RWPE1 (cell line): ENCODE measurements around the gene DSCAM.

Experiments used
- CTCF ChIA-PET: fragments of 350-600 bp; sonication (Branson Sonifier 250); formaldehyde crosslinking; extraction: SDS; loops from one replicate; lab custom pipeline; 2021; lab: Yijun Ruan, JAX
- POLR2A ChIA-PET: fragments of 400-600 bp; formaldehyde crosslinking; extraction: SDS; loops from one replicate; lab custom pipeline; 2020; ENCODE audit warnings: antibody characterized with exemption; ENCODE audit not compliant: low non-redundant PET; lab: Yijun Ruan, JAX
- DNase-seq: peaks from one replicate; pipeline ENCODE4 v3.0.0; 2012; ENCODE audit warnings: low spot score
- H3K27ac ChIP-seq: fragments of 450-650 bp; 2 replicates; pipeline ENCODE4 v1.5.1; 2017
- TF ChIP-seq, protein P1 (sequence below): fragments of 450-650 bp; conservative IDR thresholded peaks from 2 replicates; pipeline ENCODE4 v1.5.1; 2017; ENCODE audit warnings: low read depth, mild to moderate bottlenecking

Gene DSCAM

DNA sequence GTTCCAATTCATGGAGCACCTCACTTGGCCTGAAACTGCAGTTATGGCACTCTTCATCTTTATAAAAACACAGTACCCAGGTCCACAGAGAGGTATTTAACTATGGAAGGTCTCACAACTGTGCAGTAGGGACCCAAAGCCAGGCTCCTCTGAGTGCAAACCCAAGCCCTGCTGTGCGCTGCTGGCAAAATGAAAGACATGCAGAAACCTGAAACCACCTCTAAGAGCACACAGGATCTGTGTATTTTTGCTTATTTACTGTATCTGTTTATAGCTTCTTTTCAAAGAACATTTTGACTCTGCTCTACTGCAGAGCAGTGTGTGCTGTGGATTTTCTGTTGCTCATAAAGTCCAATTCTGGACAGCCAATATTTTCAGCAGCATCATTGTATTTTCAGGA is 166.6 kb downstream of the DSCAM start:
- no peak overlapping the region for H3K27ac ChIP-seq
- TF ChIP-seq, protein P1, sequence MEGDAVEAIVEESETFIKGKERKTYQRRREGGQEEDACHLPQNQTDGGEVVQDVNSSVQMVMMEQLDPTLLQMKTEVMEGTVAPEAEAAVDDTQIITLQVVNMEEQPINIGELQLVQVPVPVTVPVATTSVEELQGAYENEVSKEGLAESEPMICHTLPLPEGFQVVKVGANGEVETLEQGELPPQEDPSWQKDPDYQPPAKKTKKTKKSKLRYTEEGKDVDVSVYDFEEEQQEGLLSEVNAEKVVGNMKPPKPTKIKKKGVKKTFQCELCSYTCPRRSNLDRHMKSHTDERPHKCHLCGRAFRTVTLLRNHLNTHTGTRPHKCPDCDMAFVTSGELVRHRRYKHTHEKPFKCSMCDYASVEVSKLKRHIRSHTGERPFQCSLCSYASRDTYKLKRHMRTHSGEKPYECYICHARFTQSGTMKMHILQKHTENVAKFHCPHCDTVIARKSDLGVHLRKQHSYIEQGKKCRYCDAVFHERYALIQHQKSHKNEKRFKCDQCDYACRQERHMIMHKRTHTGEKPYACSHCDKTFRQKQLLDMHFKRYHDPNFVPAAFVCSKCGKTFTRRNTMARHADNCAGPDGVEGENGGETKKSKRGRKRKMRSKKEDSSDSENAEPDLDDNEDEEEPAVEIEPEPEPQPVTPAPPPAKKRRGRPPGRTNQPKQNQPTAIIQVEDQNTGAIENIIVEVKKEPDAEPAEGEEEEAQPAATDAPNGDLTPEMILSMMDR, result no peak
- no peak for DNase-seq
- CTCF ChIA-PET, result no interaction called here
- POLR2A ChIA-PET, result interaction anchor here (0.5 kb wide), 1 partner anchor 43 kb away, joined by 3 read pairs; no protein-coding TSS in a partner anchor

- TF ChIP-seq, protein P1, result no peak
- H3K27ac ChIP-seq, result no peak overlapping the region
- CTCF ChIA-PET, result no interaction called here
- DNase-seq, result no peak
- POLR2A ChIA-PET, result no interaction called here
Observed at GRCh38 chr21:40678681-40679284, 168.2 kb downstream of the DSCAM start.

DNA sequence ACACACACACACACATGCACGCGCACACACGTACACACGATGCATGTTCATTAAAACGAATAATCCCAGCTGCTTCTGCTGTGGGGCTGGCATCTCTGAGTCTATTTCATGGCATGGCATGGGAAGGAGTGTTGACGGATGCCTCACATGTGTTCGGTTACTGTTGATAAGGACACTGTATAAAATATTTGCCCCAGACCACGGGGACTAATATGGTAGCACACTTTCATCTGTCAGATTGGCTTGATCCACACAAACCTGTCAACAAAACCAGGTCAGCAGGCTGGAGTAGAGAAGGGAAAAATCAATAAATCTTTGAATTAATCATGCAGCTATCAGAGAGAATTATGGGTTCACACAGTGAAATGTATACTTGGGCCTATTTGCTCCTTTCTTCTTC is 171.9 kb downstream of the DSCAM start:
- POLR2A ChIA-PET, result no interaction called here
- no peak for DNase-seq
- TF ChIP-seq, protein P1, result no peak
- H3K27ac ChIP-seq, result no peak overlapping the region
- CTCF ChIA-PET, result no interaction called here

DNA sequence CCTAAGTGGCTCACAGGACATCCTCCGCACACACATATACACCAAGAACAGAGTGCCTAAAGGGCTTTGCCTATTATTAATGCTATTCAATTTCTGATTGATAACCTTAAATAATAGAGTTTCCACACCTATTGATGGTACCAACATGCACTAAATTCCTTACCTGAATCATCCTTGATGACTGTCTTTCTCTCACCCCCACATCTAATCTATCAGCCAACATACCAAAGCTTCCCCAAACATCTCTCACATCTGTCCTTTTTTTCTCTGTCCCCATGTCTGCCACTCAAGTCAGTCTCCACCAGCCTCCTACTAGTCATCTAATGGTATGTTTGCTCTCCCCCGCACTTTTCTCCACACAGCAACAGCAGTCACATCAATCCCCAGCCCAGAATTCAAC is 174.4 kb downstream of the DSCAM start:
- no peak overlapping the region for H3K27ac ChIP-seq
- CTCF ChIA-PET, result interaction anchor here (0.6 kb wide), 1 partner anchor 529 kb away, joined by 6 read pairs; no protein-coding TSS in a partner anchor
- TF ChIP-seq, protein P1, result no peak

DNA sequence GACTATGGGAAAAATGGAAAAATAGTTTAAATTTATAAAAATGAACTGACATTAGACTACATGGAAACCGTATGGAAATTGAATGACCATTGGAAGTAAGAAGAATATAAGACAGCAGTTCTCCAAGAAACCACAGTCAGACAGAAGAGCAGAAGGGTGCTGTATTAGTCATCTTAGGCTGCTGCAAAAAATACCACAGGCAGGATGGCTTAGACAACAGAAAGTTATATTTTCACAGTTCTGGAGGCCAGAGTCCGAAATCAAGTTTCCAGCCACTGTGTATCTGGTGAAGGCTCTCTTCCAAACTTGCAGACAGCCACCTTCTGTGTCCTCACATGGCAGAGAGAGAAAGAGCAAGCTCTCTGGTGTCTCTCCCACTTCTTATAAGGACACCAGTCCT is 175.2 kb downstream of the DSCAM start:
- no peak overlapping the region for H3K27ac ChIP-seq
- no peak for DNase-seq
- ChIA-PET CTCF (no interaction called here), POLR2A (no interaction called here)
- TF ChIP-seq, protein P1, result no peak

More for the DNA sequence above, 174.4 kb downstream of the DSCAM start:
- no peak for DNase-seq
- POLR2A ChIA-PET, result no interaction called here

- H3K27ac ChIP-seq, result no peak overlapping the region
- DNase-seq, result no peak
- CTCF ChIA-PET, result interaction anchor here (0.6 to 0.7 kb wide), 3 partner anchors 24 to 403 kb away, joined by 3 read pairs; no protein-coding TSS in a partner anchor
- TF ChIP-seq, protein P1, result no peak
- POLR2A ChIA-PET, result no interaction called here
Observed at GRCh38 chr21:40668555-40669275, 178.2 kb downstream of the DSCAM start.
